Activated effector memory CD4-positive, alpha-beta T cell treated with anti-CD3 and anti-CD28 coated beads, Interleukin-2, amount 50 U/mL, for 16 hours (primary cell): Measurements from ENCODE around the gene ATF6.
"Not testable (repeated sequence)": the region's sequence is repeated elsewhere in the genome, so short reads cannot be mapped to it uniquely, and the experiment has no call there.

Source experiments
- DNase-seq: peaks from one replicate; pipeline ENCODE4 v3.0.0-alpha.2; 2020

Gene ATF6

DNA sequence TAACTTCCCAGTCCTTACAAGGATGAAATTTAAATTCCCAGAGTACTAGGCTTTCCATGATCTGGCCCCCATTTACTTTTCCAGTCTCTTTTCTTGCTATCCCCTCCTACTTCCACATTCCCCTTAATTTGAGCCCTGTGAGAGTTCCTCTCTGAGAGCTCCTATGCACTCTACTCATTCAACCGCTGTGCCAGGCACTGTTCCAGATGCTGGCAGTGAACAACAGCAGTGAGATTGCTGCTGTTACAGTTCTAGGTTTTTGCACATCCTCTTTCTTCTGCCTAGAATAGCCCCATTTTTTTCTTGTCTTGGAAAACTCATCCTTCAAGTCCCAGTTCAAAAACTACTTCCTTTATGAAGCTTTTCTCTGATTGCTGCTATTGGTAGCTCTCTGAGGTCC, 18.8 kb downstream of the ATF6 start:
- no peak for DNase-seq

DNA sequence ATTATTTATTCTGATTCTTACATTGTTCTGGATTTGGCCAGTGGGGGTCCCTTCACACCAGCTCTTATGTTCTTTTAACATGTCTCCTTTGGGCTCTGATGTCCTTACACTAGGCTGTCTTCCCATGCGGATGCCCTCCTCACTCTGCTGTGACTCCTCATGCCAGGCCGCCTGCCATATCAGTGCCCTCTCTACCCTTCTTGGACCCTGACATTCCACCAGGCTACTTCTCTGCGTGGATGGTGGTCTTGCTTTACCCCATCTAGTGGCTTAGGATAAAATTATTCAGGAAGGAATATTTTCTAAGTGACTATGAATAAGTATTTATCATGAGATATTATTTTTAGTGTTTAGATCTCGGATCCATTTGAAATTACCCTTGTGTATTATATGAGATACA, 21.2 kb downstream of the ATF6 start:
- DNase-seq: no peak

DNA sequence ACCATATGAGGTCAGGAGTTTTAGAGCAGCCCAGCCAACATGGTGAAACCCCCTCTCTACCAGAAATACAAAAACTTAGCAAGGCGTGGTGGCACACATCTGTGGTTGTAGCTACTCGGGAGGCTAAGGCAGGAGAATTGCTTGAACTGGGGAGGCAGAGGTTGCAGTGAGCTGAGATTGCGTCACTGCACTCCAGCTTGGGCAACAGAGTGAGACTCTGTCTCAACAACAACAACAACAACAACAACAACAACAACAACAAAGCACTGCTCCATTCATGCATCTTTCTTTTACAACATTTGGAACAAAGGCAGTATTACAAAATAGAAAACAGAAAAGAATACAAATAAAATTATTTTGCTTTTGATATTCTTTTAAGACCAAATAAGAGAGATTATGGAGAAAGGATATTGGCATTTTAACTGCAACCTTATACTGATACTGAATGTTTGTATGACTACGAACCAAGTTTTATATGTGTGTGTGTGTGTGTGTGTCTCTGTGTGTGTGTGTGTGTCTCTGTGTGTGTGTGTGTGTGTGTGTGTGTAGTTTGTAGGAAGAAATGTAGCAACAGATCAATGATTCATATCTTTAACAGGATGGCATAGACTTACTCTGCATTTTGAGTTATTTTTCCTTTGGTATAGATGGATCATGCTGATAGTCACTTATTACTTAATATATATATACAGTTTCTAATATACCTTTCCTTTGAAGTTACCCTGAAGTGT, 24.6 kb downstream of the ATF6 start:
- DNase-seq: no peak

DNA sequence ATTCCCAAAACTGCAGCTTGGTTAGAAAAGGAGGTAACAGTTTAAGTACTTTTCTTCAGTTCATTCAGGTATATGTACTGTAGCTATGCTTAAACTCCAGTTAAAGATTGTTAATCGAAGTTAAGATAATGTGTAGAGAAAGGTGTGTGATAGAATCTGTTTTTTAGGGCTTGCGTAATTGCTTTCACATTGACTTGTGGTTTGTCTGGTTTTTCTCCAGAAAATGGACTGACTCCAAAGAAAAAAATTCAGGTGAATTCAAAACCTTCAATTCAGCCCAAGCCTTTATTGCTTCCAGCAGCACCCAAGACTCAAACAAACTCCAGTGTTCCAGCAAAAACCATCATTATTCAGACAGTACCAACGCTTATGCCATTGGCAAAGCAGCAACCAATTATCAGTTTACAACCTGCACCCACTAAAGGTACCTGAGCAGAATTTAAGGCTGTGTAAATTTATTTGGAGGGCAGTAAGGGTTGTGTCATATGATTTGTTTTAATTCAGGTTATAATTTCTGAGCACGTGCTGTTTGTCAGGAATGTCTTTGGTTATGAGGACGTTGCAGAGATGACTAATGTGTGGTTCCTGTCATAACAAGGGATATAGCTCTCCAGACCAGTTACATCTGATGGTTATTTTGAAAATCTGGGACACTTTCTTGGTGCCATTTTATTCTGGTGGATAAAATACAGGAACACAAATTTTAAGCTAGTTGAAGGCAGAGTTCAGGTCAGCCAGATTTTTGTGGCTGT, 26.0 kb downstream of the ATF6 start:
- no peak for DNase-seq

DNA sequence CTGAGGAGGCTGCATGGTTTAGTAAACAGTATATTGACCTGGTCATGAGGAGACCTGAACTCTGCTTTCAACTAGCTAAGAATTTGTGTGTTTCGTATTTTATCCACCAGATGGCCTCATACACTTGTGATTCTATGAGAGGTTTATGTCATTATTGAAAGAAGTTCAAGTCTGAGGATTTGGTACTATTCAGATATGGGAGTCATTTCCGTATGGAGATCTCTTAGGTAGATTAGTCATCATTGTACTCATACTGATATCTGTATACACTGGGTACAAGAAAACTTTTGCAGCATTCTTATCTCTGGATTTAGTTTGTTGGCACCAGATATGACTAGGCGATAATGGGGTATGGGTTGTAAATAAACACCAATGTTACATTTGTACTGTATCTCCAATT, 26.6 kb downstream of the ATF6 start:
- DNase-seq: no peak

DNA sequence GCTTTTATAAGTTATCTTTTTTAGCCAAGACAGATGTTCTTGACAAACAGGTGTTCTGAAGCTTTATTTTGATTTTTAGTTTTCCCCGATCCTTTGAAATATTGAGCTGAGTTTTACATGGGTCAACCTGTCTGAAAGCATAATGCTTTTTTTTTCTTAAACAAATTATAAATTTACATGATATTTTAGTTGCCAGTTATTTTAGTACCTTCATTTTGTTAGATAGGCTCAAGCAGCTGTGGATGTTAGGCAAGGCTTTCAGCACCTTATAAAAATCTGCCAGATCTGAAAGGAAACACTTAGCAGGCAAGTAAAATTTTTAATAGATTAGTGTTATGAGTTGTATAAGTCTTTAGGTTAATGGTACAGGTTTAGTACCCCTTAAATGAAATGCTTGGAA, 33.7 kb downstream of the ATF6 start:
- DNase-seq: no peak

DNA sequence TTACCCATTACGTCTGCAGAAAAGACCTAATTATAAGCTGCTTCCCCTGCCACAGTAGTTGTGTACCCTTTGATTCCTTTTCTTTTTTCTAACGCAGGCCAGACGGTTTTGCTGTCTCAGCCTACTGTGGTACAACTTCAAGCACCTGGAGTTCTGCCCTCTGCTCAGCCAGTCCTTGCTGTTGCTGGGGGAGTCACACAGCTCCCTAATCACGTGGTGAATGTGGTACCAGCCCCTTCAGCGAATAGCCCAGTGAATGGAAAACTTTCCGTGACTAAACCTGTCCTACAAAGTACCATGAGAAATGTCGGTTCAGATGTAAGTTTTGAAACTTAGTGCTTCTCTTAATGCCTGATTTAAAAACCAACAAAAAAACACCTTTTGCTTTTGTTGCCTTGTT, 35.8 kb downstream of the ATF6 start:
- DNase-seq: no peak

DNA sequence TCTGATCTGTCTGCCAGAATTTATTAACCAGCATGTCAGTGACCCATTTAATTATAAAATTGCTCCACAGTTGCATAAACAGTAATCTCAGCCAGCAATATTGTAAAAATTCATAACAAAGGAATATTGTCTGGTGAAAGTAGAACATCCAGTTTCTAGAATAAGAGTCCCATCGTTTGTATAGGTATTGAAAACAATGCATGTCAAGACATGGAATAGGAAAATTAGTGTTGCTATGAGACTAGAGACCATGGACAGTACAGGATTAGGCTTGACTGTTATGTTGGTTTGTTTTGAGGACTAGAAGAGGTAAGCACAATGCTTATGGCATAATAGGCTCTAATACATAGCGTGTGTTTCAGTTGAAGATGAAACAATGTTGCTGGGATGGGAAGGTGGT, 37.1 kb downstream of the ATF6 start:
- DNase-seq: no peak

DNA sequence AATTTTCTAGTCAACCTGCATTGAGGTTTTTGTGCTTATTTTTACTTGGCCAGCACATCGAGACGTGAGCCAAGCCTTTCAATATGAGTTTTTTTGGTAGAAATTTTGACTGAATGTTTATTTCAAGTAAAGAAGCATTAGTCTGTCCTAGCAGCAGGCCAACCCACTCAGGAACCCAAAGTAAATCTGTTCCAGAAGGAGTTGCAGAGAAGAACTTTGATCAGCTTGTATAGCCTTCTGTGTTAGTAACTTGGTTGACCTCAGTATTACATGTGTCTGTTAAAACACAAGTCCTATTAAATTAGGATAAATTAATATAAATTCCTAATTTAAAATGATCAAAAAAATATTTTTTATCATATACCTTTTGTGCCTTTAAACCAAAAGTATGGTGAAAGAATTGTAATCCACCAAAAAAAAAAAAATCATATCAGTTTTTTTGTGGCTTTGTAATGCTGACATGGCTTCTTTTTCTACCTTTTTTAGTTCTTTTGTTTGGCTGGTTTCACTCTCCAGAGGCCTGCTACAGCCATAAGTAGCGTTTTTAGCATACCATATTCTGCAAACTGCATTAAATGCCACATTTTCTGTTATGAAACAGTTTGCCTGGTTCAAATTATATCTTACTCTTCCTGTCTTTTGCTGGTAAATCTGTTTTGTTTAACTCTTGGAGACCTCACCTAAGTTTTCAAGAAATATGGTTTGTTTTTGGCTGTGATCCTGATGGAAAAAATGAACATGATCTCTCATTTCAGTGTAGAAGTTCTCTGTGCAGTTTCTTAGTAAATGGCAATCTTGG, 39.5 kb downstream of the ATF6 start:
- DNase-seq: no peak

DNA sequence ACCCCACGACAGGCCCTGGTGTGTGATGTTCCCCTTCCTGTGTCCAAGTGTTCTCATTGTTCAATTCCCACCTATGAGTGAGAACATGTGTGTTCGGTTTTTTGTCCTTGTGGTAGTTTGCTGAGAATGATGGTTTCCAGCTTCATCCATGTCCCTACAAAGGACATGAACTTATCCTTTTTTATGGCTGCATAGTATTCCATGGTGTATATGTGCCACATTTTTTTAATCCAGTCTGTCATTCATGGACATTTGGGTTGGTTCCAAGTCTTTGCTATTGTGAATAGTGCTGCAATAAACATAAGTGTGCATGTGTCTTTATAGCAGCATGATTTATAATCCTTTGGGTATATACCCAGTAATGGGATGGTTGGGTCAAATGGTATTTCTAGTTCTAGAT, 43.1 kb downstream of the ATF6 start:
- DNase-seq: not testable (repeated sequence)

DNA sequence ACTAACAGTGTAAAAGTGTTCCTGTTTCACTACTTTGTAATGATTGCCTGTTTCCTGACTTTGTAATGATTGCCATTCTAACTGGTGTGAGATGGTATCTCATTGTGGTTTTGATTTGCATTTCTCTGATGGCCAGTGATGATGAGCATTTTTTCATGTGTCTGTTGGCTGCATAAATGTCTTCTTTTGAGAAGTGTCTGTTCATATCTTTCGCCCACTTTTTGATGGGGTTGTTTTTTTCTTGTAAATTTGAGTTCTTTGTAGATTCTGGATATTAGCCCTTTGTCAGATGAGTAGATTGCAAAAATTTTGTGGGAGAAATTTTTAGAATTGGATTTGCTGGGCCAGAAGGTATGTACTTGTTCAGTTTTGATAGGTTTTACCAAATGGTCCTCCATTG, 43.5 kb downstream of the ATF6 start:
- not testable (repeated sequence) for DNase-seq

DNA sequence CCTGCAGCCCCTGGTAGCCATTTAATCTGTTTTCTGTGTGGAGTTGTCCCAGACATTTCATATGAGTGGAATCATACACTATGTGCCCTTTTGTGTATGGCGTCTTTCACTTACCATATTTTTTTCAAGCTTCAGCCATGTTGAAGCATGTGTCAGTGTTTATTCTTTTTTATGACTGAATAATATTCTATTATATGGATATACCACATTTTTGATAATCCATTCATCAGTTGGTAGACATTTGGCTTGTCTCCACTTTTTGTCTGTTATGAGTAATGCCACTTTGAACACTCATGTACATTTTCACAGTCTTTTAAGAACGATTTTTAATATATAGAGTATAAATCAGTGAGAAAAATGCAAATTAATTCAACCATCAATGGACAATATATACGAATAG, 44.7 kb downstream of the ATF6 start:
- DNase-seq: no peak

DNA sequence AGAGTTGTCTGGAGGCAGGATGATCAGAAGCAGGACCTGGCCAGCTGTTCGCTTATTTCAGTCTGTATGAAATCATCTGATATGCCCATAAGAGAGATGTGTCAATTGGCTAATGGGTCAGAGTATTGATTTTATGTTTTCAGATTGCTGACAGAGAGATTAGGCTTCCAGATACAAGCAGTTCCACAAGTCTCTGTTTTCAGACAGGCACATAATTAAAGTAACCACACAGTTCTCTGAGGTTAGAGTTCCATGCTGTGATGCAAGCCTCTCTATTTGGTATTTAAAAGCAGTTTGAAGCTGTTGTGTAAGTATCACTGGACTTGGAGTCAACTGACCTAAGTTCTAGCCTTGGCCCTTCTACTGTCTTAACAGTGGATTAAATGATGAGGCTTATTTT, 50.1 kb downstream of the ATF6 start:
- DNase-seq: no peak

DNA sequence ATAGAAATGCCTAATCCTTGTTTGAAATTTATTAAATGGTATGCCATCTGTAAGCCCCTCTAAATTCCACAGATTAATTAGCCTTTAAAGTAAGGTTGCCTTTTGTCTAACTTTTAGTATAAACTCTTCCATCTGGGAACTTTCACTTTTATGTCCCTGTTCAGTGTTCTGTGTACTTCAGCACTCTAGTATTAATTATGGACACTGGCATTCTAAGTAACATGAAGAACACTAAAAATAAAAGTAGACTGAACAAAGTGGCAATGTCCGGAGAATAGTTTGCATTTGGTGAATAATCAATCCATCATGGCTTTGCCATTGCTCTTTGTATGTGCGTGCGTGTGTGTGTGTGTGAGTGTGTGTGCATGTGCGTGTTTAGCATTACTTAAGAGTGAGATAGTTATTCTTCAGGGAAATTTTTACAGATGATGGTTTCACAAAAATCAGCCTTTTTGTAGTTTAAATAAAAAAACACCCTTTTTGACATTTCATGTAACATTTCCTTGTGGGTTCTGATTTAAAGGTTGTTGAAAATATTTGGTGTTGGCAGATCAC, 51.1 kb downstream of the ATF6 start:
- no peak for DNase-seq

DNA sequence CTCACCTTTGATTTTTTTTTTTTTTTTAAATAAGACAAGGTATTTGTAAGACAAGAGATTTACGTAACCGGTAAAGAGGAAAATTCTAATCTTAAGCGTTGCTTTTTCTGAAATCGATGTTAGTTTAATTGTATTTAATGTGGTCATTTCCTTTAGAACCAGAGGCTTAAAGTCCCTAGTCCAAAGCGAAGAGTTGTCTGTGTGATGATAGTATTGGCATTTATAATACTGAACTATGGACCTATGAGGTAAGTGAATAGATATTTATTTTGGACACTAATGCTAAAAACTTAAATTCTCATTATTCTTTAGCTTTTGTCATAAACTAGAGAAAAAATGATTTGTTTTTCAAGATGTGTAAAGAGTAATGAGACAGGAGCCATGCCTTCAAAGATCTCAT, 54.8 kb downstream of the ATF6 start:
- no peak for DNase-seq

DNA sequence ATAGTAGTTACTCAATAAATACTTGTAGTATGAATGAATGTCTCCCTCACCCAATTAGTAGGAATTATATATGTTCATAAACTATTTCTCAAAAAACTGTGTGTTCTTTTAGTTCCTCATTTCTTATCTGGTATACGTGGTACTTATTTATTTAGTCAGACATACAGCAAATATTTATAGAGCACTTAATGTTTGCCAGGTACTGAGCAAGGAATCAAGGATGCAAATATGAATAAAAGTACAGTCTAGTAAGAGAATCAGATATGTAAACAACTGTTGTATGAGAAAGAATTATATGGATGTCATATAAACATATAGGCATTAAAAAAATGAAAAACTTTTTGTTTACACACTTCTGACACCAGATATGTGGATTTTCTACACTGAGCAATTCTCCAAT, 58.5 kb downstream of the ATF6 start:
- DNase-seq: no peak

DNA sequence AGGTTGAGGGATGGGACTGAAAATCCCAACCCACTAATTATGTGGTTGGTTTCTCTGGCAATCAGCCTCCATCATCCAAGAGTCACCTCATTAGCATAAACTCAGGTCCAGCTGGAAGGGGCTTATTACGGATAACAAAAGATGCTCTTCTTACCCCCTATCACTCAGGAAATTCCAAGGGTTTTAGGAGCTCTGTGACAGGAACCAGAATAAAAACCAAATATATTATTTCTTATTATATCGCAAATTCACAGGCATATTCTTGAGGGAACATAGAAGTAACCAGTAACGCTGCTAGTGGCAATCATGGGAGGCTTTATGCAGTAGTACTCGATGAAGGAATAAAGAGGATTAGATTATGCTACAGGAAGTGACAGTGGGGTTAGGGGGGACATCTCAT, 59.7 kb downstream of the ATF6 start:
- DNase-seq: no peak

DNA sequence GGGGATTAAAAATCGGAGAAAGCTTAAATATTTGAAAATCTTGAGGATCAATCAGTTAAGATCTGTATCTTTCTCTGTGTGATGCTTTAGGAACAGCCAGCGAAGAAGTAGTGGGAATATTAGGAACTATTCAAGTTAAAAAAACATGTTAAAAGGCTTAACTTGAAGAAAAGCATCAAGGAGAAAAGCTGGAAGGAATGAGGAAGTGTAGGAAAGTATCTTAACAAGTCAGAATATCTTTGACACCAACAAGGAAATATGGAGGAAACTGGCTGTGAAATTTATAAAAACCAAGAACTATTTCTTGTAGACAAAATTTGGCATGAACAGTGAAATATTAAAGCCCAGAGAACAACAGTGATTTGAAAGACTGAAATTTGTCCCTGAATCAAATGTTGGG, 60.4 kb downstream of the ATF6 start:
- no peak for DNase-seq

DNA sequence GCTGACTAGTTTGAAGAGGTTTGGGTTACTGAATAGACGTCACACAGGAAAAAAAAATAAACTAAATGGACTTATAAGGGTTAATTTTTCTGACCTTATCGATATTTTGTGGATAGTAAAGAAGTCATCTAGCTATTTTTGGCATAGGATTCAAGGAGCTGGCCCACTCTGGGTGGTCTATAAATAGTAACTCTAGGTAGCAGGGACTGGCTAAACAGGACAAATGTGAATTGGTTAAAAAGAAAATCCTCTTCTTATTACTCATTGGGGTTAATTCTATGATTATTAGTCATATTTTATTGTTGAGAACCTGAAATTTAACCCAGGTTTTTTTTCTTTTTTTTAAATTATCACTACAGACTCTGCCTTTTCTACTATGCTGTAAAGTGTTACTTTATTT, 61.7 kb downstream of the ATF6 start:
- no peak for DNase-seq

DNA sequence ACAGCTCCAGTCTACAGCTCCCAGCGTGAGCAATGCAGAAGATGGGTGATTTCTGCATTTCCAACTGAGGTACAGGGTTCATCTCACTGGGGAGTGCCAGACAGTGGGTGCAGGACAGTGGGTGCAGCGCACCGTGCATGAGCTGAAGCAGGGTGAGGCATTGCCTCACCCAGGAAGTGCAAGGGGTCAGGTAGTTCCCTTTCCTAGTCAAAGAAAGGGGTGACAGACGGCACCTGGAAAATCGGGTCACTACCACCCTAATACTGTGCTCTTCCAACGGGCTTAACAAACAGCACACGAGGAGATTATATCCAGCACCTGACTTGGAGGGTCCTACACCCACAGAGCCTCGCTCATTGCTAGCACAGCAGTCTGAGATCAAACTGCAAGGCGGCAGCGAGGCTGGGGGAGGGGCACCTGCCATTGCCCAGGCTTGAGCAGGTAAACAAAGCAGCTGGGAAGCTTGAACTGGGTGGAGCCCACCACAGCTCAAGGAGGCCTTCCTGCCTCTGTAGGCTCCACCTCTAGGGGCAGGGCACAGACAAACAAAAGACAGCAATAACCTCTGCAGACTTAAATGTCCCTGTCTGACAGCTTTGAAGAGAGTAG, 66.3 kb downstream of the ATF6 start:
- peak; percentile 65 for DNase-seq

DNA sequence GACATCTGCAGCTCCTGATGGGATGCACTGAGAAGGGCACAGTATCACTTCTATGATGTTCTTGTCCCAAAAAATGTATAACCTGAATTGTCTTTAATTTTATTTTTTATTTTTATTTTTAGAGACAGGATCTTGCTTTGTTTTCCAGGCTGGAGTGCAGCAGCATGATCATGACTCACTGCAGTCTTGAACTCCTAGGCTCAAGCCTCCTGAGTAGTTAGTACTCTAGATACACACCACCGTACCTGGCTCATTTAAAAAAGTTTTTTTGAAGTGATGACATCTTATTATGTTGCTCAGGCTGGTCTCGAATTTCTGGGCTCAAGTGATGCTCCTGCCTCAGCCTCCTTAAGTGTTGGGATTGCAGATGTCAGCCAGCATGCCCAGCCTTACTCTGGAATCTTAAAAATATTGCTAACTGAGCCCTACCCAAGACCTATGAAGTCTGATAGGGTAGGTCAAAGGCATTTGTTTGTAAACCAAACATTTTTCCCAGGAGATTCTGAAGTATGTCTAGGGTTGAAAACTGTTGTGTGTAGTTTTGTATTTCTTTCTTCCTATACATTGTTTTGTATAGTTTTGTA, 68.9 kb downstream of the ATF6 start:
- DNase-seq: no peak

DNA sequence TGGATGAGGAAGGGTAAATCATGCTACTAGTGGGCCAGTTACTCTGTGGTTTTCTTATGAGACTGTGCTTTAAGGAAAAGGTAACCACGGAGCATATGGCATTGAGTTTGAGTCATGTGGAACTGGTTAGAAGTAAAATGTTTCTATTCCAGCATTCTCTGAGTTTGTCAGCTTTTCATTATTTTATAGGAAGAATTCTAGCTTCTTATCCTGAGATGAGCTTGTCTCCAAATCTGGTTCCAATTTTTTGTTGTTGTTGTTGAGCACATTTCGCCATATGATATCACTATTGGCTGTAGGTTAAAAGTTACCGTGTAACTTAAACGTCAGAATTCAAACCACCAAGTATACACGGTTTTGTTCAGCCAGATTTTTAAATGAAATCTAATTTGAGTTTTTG, 69.9 kb downstream of the ATF6 start:
- no peak for DNase-seq

DNA sequence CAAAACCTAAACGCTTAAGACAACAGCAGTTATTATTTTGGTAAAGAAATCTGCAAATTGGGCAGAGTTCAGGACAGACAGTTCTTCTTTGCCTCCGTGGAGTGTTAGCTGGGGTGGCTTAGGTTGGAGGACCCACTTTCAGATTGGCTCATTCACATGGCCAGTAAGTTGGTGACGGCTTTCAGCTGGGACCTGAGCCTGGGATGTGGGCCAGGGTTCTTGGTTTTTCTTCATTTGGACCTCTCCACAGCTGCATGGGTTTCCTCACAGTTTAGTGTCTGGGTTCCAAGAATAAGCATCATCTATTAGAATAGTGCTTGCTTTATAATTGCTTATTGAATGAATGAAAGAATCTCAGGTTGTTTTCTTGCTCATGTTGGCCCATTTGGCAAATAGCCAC, 72.2 kb downstream of the ATF6 start:
- DNase-seq: no peak
